Endodermal cell (in vitro differentiated cells): ENCODE results near the gene FAM83D. TPM values are rescaled to one million over a fixed set of nuclear protein-coding genes. Genes with fewer than 3 reads are reported as not detected.
A peak's percentile ranks its signal among the peaks of the same experiment; 100 is the strongest.

ENCODE experiments used
- DNase-seq: peaks from one replicate; pipeline ENCODE4 v3.0.0-alpha.2; 2017
- H3K27ac ChIP-seq: 2 replicates; pipeline ENCODE4 v1.5.1; 2013; ENCODE audit warnings: mild to moderate bottlenecking, low read depth, low read length, moderate library complexity
- H3K27me3 ChIP-seq: 2 replicates; pipeline ENCODE4 v1.6.1; 2013; ENCODE audit warnings: mild to moderate bottlenecking, low read length, moderate library complexity; ENCODE audit not compliant: insufficient read depth, control insufficient read depth, poor library complexity, severe bottlenecking
- H3K36me3 ChIP-seq: 2 replicates; pipeline ENCODE4 v1.7.0; 2013; ENCODE audit warnings: mild to moderate bottlenecking, low read length, moderate library complexity; ENCODE audit not compliant: control insufficient read depth, insufficient read depth
- H3K4me1 ChIP-seq: one replicate; pipeline ENCODE4 v1.7.0; 2013; ENCODE audit warnings: low read length; ENCODE audit not compliant: control insufficient read depth, insufficient read depth
- H3K4me3 ChIP-seq: 2 replicates; pipeline ENCODE4 v1.5.1; 2013; ENCODE audit warnings: mild to moderate bottlenecking, low read length, moderate library complexity
- H3K9ac ChIP-seq: 2 replicates; pipeline ENCODE4 v1.6.1; 2013; ENCODE audit warnings: mild to moderate bottlenecking, low read length, moderate library complexity; ENCODE audit not compliant: poor library complexity, severe bottlenecking; ENCODE audit errors: extremely low read depth
- H3K9me3 ChIP-seq: 2 replicates; pipeline ENCODE4 v1.6.1; 2013; ENCODE audit warnings: mild to moderate bottlenecking, low read length, moderate library complexity; ENCODE audit not compliant: control insufficient read depth
- H3K27ac Mint-ChIP-seq: 2 replicates; pipeline ENCODE4 v1.8.0; 2020; ENCODE audit warnings: mixed read lengths
- H3K27me3 Mint-ChIP-seq: 2 replicates; pipeline ENCODE4 v1.8.0; 2021; ENCODE audit warnings: mild to moderate bottlenecking, mixed read lengths; ENCODE audit not compliant: insufficient read depth
- H3K36me3 Mint-ChIP-seq: 2 replicates; pipeline ENCODE4 v1.8.0; 2020; ENCODE audit warnings: low read depth, mixed read lengths
- H3K4me1 Mint-ChIP-seq: 2 replicates; pipeline ENCODE4 v1.8.0; 2020; ENCODE audit warnings: mixed read lengths
- H3K4me3 Mint-ChIP-seq: 2 replicates; pipeline ENCODE4 v1.8.0; 2020; ENCODE audit warnings: mild to moderate bottlenecking, moderate library complexity, mixed read lengths
- H3K9me3 Mint-ChIP-seq: 2 replicates; pipeline ENCODE4 v1.8.0; 2020; ENCODE audit warnings: mild to moderate bottlenecking, mixed read lengths
- CTCF ChIP-seq: fragments of 200-600 bp; sonication (generic); conservative IDR thresholded peaks from 2 replicates; pipeline ENCODE4 v1.5.0; 2021; ENCODE audit warnings: antibody characterized with exemption, mild to moderate bottlenecking
- WGBS, 2 experiments: methylation state at CpG; one replicate each; pipeline versions ENCODE4 v1.1.5 to v1.1.7; 2013; ENCODE audit warnings: missing lambda C conversion rate in 2 of 2, mixed read lengths in 1 of 2; ENCODE audit not compliant: insufficient coverage in 1 of 2, insufficient read length in 1 of 2; 5-methylcytosine and 5-hydroxymethylcytosine counted together
- total RNA-seq, 2 donors: library from RNA; stranded (reverse); fragmentation: NEBNext Ultra II Directional in 1 of 2; extraction: Animal tissue kit (Norgen Biotek cat#: 25700) in 1 of 2; gene quantifications; 2 replicates in 1 of 2; 3 replicates in 1 of 2; pipeline ENCODE4 v1.2.1, GENCODE V29; 2021

FAM83D gene
- total RNA-seq, 2 donors from 2014 or later: 34.8 to 39.9 TPM

GRCh38 chr20:38963745-38964144 is 37.5 kb downstream of the FAM83D start:
- Histone ChIP-seq H3K36me3 (peaks cover 4% of the 10 kb centered on the region), H3K9me3 (no peaks in the 10 kb centered on the region), H3K27me3 (no peaks in the 10 kb centered on the region), H3K4me1 (no peaks in the 10 kb centered on the region), H3K4me3 (peak overlapping the region; percentile 90), H3K9ac (no peak overlapping the region), H3K27ac (no peak overlapping the region)
- H3K27ac Mint-ChIP-seq: no peak overlapping the region
- no peaks in the 10 kb centered on the region for H3K27me3 Mint-ChIP-seq
- no peak for DNase-seq
- H3K4me3 Mint-ChIP-seq: no peak overlapping the region
- peaks cover 13% of the 10 kb centered on the region for H3K36me3 Mint-ChIP-seq
- H3K9me3 Mint-ChIP-seq: no peaks in the 10 kb centered on the region
- no peak for TF ChIP-seq CTCF
- H3K4me1 Mint-ChIP-seq: peaks cover 10% of the 10 kb centered on the region

- no peak for TF ChIP-seq CTCF
- Histone ChIP-seq H3K4me1 (no peaks in the 10 kb centered on the region), H3K27ac (no peak overlapping the region), H3K9me3 (no peaks in the 10 kb centered on the region), H3K9ac (no peak overlapping the region), H3K4me3 (no peak overlapping the region), H3K36me3 (peaks cover 16% of the 10 kb centered on the region), H3K27me3 (no peaks in the 10 kb centered on the region)
- no peak for DNase-seq
- Mint-ChIP-seq H3K36me3 (peaks cover 22% of the 10 kb centered on the region), H3K27me3 (no peaks in the 10 kb centered on the region), H3K27ac (no peak overlapping the region), H3K4me1 (peaks cover 10% of the 10 kb centered on the region), H3K9me3 (no peaks in the 10 kb centered on the region), H3K4me3 (no peak overlapping the region)
Observed at GRCh38 chr20:38965264-38965663, 39.0 kb downstream of the FAM83D start.

GRCh38 chr20:38968090-38968489 is 41.9 kb downstream of the FAM83D start:
- no peak overlapping the region for H3K27ac Mint-ChIP-seq
- Histone ChIP-seq H3K9ac (no peak overlapping the region), H3K36me3 (peaks cover 33% of the 10 kb centered on the region), H3K27me3 (no peaks in the 10 kb centered on the region), H3K4me3 (no peak overlapping the region), H3K9me3 (no peaks in the 10 kb centered on the region), H3K27ac (no peak overlapping the region), H3K4me1 (no peaks in the 10 kb centered on the region)
- peaks cover 1% of the 10 kb centered on the region for H3K4me1 Mint-ChIP-seq
- DNase-seq: no peak
- H3K36me3 Mint-ChIP-seq: peaks cover 34% of the 10 kb centered on the region
- H3K27me3 Mint-ChIP-seq: no peaks in the 10 kb centered on the region
- WGBS, 2 experiments: 95 to 96% methylated on average over 5 to 6 of the region's 6 CpGs
- H3K9me3 Mint-ChIP-seq: no peaks in the 10 kb centered on the region
- H3K4me3 Mint-ChIP-seq: no peak overlapping the region
- no peak for TF ChIP-seq CTCF
